PC-3 (cell line): ENCODE data around the gene ADGRV1. TPM values are rescaled to one million over a fixed set of nuclear protein-coding genes. Genes with fewer than 3 reads are reported as not detected.
A peak's percentile ranks its signal among the peaks of the same experiment; 100 is the strongest.

Experiments used
- ATAC-seq: fragments of 200-7000 bp; cut with Tn5 transposase; 2 replicates; pipeline ENCODE4 v1.9.1; 2020; ENCODE audit warnings: mild to moderate bottlenecking, moderate library complexity
- BruUV-seq: library from RNA; stranded (reverse); fragments of 400-500 nt; replicated peaks from 2 replicates; lab custom pipeline; 2021; lab: Mats Ljungman, UMichigan
- CTCF ChIA-PET: fragments of 300-600 bp; sonication (Branson Sonifier 250); formaldehyde crosslinking; loops from one replicate; lab custom pipeline; 2022; ENCODE audit warnings: antibody characterized with exemption; lab: Charles Lee
- POLR2A ChIA-PET: fragments of 300-600 bp; sonication (Branson Sonifier 250); formaldehyde crosslinking; loops from one replicate; lab custom pipeline; 2022; ENCODE audit warnings: antibody characterized with exemption; ENCODE audit not compliant: unreplicated experiment; lab: Charles Lee
- DNase-seq: peaks from one replicate; pipeline ENCODE4 v3.0.0-alpha.2; 2015
- H2AFZ ChIP-seq: fragments of 300-600 bp; sonication (generic); 2 replicates; pipeline ENCODE4 v1.6.0; 2016; ENCODE audit warnings: antibody characterized with exemption, low read length
- H3F3A ChIP-seq: fragments of 300-600 bp; sonication (generic); one replicate; pipeline ENCODE4 v1.6.0; 2017; ENCODE audit warnings: antibody characterized with exemption, low read length, control low read depth, mild to moderate bottlenecking; ENCODE audit not compliant: unreplicated experiment
- H3K27ac ChIP-seq: fragments of 300-600 bp; sonication (generic); 2 replicates; pipeline ENCODE4 v1.5.1; 2016; ENCODE audit warnings: mild to moderate bottlenecking, low read length
- H3K27me3 ChIP-seq: fragments of 300-600 bp; sonication (generic); 2 replicates; pipeline ENCODE4 v1.6.1; 2016; ENCODE audit warnings: low read length, mixed read lengths
- H3K36me3 ChIP-seq: fragments of 300-600 bp; sonication (generic); 2 replicates; pipeline ENCODE4 v1.6.1; 2016; ENCODE audit warnings: low read depth, mixed run types, low read length, mixed read lengths
- H3K4me1 ChIP-seq: fragments of 300-600 bp; sonication (generic); 2 replicates; pipeline ENCODE4 v1.5.1; 2016; ENCODE audit warnings: low read length; ENCODE audit not compliant: insufficient read depth
- H3K4me2 ChIP-seq: fragments of 300-600 bp; sonication (generic); 2 replicates; pipeline ENCODE4 v1.6.0; 2016; ENCODE audit warnings: low read length
- H3K4me3 ChIP-seq: fragments of 300-600 bp; sonication (generic); 2 replicates; pipeline ENCODE4 v1.5.1; 2016; ENCODE audit warnings: mild to moderate bottlenecking, low read length, mixed read lengths
- H3K79me2 ChIP-seq: fragments of 300-600 bp; sonication (generic); 2 replicates; pipeline ENCODE4 v1.6.1; 2017; ENCODE audit warnings: low read length, mixed read lengths
- H3K9ac ChIP-seq: fragments of 300-600 bp; sonication (generic); 2 replicates; pipeline ENCODE4 v1.6.0; 2016; ENCODE audit warnings: mild to moderate bottlenecking, low read length
- H3K9me2 ChIP-seq: fragments of 300-600 bp; sonication (generic); replicated peaks from 2 replicates; pipeline ENCODE4 v1.6.1; 2016; ENCODE audit warnings: mixed run types, low read length, mixed read lengths
- H3K9me3 ChIP-seq: fragments of 300-600 bp; sonication (generic); 2 replicates; pipeline ENCODE4 v1.6.1; 2016; ENCODE audit warnings: low read length, mixed read lengths
- H4K20me1 ChIP-seq: fragments of 300-600 bp; sonication (generic); 2 replicates; pipeline ENCODE4 v1.6.1; 2016; ENCODE audit warnings: low read length, mixed read lengths
- CTCF ChIP-seq: fragments of 300-600 bp; sonication (generic); conservative IDR thresholded peaks from 2 replicates; pipeline ENCODE4 v1.5.1; 2017; ENCODE audit warnings: antibody characterized with exemption, low read depth, mild to moderate bottlenecking, low read length
- EZH2 ChIP-seq: fragments of 300-600 bp; sonication (generic); IDR thresholded peaks from one replicate; pipeline ENCODE4 v1.6.1; 2017; ENCODE audit warnings: antibody characterized with exemption, mild to moderate bottlenecking, low read length; ENCODE audit not compliant: unreplicated experiment
- EZH2phosphoT487 ChIP-seq: fragments of 300-600 bp; sonication (generic); IDR thresholded peaks from 2 replicates; pipeline ENCODE4 v1.6.1; 2018; ENCODE audit warnings: mild to moderate bottlenecking, antibody characterized with exemption, low read length, borderline replicate concordance
- intact Hi-C: fragments of 100-400 bp; cut with micrococcal nuclease; formaldehyde crosslinking; loops from 2 replicates; pipeline ENCODE4 v1.9.0; 2023
- total RNA-seq: library from RNA; depleted of rRNA; stranded (reverse); fragments of >200 nt; gene quantifications from 2 replicates; pipeline ENCODE4 v1.2.3, GENCODE V29; 2014

Gene ADGRV1
- total RNA-seq, 1 experiment from 2014 or later = 22.7 TPM

GRCh38 chr5:90528601-90529193 lies 29.9 kb upstream of the ADGRV1 start:
- peaks cover 11% of the 10 kb centered on the region; the same call in 1 of the 2 replicates for H4K20me1 ChIP-seq
- DNase-seq (no peak), ATAC-seq (0 out of 2 replicates have a peak, but pooled peaks have one; percentile 0)
- BruUV-seq = TSS peak; percentile 55
- peaks cover 36% of the 10 kb centered on the region for H3K79me2 ChIP-seq
- H3K36me3 ChIP-seq = peaks cover 9% of the 10 kb centered on the region
- no peaks in the 10 kb centered on the region for H3K27me3 ChIP-seq
- CTCF ChIA-PET = interaction anchor here (0.6 to 2.1 kb wide), 3 partner anchors 54 to 89 kb away, joined by 4 to 7 read pairs (median 6); partner anchors contain the start of genes MBLAC2 and POLR3G
- no peaks in the 10 kb centered on the region for H3F3A ChIP-seq
- intact Hi-C loops = loop anchor here (1.0 kb wide), 3 partner anchors 9 to 54 kb away; partner anchors contain the start of genes MBLAC2 and POLR3G
- peak overlapping the region; percentile 88 for H3K4me2 ChIP-seq
- no peaks in the 10 kb centered on the region for H3K9me2 ChIP-seq
- POLR2A ChIA-PET = no interaction called here
- peak overlapping the region; percentile 85 for H3K4me3 ChIP-seq
- peaks cover 34% of the 10 kb centered on the region for H3K4me1 ChIP-seq
- H2AFZ ChIP-seq = peak overlapping the region; percentile 86
- H3K27ac ChIP-seq = peak overlapping the region; percentile 52
- TF ChIP-seq EZH2phosphoT487 (no peak), CTCF (no peak), EZH2 (no peak)
- peak overlapping the region; percentile 90 for H3K9ac ChIP-seq
- H3K9me3 ChIP-seq = no peaks in the 10 kb centered on the region

DNA sequence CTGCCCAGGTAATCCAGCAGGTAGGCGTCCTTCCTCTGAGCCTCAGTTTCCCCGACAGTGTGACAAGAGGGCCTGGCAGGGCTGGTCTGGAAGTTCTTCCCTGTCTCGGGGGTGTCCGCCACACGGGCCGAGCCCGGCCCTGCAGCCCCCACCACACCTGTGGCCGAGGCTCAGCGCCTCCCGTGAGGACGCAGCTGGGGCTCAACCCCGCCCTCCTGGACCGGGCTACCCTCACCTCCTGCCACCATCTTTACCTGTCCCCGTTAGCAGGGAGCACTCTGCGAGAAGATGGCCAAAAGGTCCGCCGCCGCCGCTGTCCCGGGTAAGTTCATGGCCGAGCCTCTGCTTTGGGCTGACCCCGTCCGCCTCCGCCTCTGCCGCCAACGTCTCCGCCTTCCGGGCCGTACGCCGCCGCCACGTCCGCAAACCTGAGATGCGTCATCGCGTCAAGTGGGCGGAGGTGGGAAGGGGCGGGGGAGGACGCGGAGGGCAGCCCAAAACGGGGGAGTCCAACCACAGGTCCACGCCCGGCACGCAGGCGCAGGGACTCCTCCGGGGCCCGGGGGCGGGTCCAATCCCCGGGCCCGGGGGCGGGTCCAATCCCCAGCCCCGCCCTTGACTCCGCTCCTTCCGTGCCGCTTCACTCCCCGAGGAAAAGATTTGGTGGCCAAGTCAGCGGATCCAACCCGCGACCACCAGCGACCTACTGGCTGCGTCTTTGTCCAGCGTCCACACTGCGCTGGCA lies 29.2 kb upstream of the ADGRV1 start, which contains the start of gene LYSMD3:
TSS of gene LYSMD3 (minus strand) at position 391 of the 745 bp plus-strand sequence. CDS start 4,295 bp downstream, outside the sequence.
- Histone ChIP-seq H3F3A (peaks cover under 1% of the 10 kb centered on the region), H3K9ac (peak within 1 kb of the TSS; percentile 90), H4K20me1 (peaks cover 11% of the 10 kb centered on the region; the same call in 1 of the 2 replicates), H3K79me2 (peaks cover 36% of the 10 kb centered on the region), H3K4me3 (peak within 1 kb of the TSS; percentile 85), H3K4me2 (peak within 1 kb of the TSS; percentile 88), H3K4me1 (peaks cover 35% of the 10 kb centered on the region), H2AFZ (peak within 1 kb of the TSS; percentile 97), H3K9me2 (no peaks in the 10 kb centered on the region), H3K9me3 (no peaks in the 10 kb centered on the region), H3K36me3 (peaks cover 6% of the 10 kb centered on the region; the same call in 1 of the 2 replicates), H3K27ac (peak within 1 kb of the TSS; percentile 65), H3K27me3 (no peaks in the 10 kb centered on the region)
- ATAC-seq (peak; percentile 90), DNase-seq (peak; percentile 99)
- POLR2A ChIA-PET = interaction anchor here (1.4 kb wide), 1 partner anchor 55 kb away, joined by 5 read pairs; the partner anchor contains the start of genes MBLAC2 and POLR3G
- intact Hi-C loops = loop anchor here (1.0 kb wide), 3 partner anchors 10 to 55 kb away; partner anchors contain the start of genes MBLAC2 and POLR3G
- no TSS peak for BruUV-seq
- CTCF ChIA-PET = interaction anchor here (0.6 to 2.1 kb wide), 14 partner anchors 10 to 273 kb away, joined by 3 to 9 read pairs (median 4); partner anchors contain the start of genes MBLAC2 and POLR3G
- no peak for TF ChIP-seq CTCF
- no peak for TF ChIP-seq EZH2
- TF ChIP-seq EZH2phosphoT487 = no peak
